ENCODE results near the gene POR. TPM values are rescaled to one million over a fixed set of nuclear protein-coding genes. Genes with fewer than 3 reads are reported as not detected.
A peak's percentile ranks its signal among the peaks of the same experiment; 100 is the strongest.

The POR gene
- total RNA-seq, 1 experiment from 2014 or later, result 168 TPM

GRCh38 chr7:75987805-75988567 is 73.0 kb downstream of the POR start:
- H3K27ac ChIP-seq (ENCODE audit: low read length), result peak overlapping the region; percentile 44; the same call in 1 of the 2 replicates
- ChIA-PET CTCF (no interaction called here), POLR2A (interaction anchor here (0.6 kb wide), 1 partner anchor 16 kb away, joined by 4 read pairs; no protein-coding TSS in a partner anchor)
- H3K36me3 ChIP-seq (ENCODE audit: control insufficient read depth, insufficient read depth, low read length), result no peaks in the 10 kb centered on the region
- H3K4me3 ChIP-seq (ENCODE audit: low read depth in 2 of 2, low read length in 2 of 2), result no peak overlapping the region
- ATAC-seq (no peak), DNase-seq (ENCODE audit: low read depth, low spot score) (no peak)
- in situ Hi-C loops (cut with HindIII; ENCODE audit: low pct_unique_long_range_greater_than_20kb, low sequenced_read_pairs) (no loop called here), intact Hi-C loops (cut with micrococcal nuclease; ENCODE audit: unreplicated experiment) (no loop called here)
- peaks cover 16% of the 10 kb centered on the region for H3K4me1 ChIP-seq (ENCODE audit: control insufficient read depth, insufficient read depth, low read length)
- H3K9me3 ChIP-seq (ENCODE audit: control insufficient read depth, insufficient read depth, low read depth, low read length), result no peaks in the 10 kb centered on the region
- no peak for TF ChIP-seq POLR2AphosphoS5 (IDR thresholded peaks at IDR 0.05; ENCODE audit: low read depth, low read length)
- no peak for TF ChIP-seq SIN3A (IDR thresholded peaks at IDR 0.05; ENCODE audit: borderline replicate concordance, insufficient read depth, low read depth, low read length)
- TF ChIP-seq REST (IDR thresholded peaks at IDR 0.05; ENCODE audit: insufficient read depth in 1 of 2, low read depth in 2 of 2, low read length in 1 of 2), result no peak
- TF ChIP-seq CTCF (IDR thresholded peaks at IDR 0.05), result no peak
- no peak for TF ChIP-seq TCF7L2 (IDR thresholded peaks at IDR 0.05; ENCODE audit: low read depth, low read length)
- H3K27me3 ChIP-seq (ENCODE audit: control insufficient read depth, insufficient read depth, low read length), result no peaks in the 10 kb centered on the region
- no TSS peak for BruUV-seq (replicated peaks)

GRCh38 chr7:75988568-75989499 is 73.9 kb downstream of the POR start:
- no peaks in the 10 kb centered on the region for H3K27me3 ChIP-seq (ENCODE audit: control insufficient read depth, insufficient read depth, low read length)
- no peak for TF ChIP-seq REST (IDR thresholded peaks at IDR 0.05; ENCODE audit: insufficient read depth in 1 of 2, low read depth in 2 of 2, low read length in 1 of 2)
- TF ChIP-seq SIN3A (IDR thresholded peaks at IDR 0.05; ENCODE audit: borderline replicate concordance, insufficient read depth, low read depth, low read length), result no peak
- no peak for TF ChIP-seq TCF7L2 (IDR thresholded peaks at IDR 0.05; ENCODE audit: low read depth, low read length)
- TF ChIP-seq POLR2AphosphoS5 (IDR thresholded peaks at IDR 0.05; ENCODE audit: low read depth, low read length), result no peak
- no peak for TF ChIP-seq CTCF (IDR thresholded peaks at IDR 0.05)
- H3K27ac ChIP-seq (ENCODE audit: low read length), result peak overlapping the region; percentile 73; the same call in 1 of the 2 replicates
- no peaks in the 10 kb centered on the region for H3K36me3 ChIP-seq (ENCODE audit: control insufficient read depth, insufficient read depth, low read length)
- peak; percentile 13; the same call in 1 of the 2 replicates for ATAC-seq
- intact Hi-C loops (cut with micrococcal nuclease; ENCODE audit: unreplicated experiment), result no loop called here
- in situ Hi-C loops (cut with HindIII; ENCODE audit: low pct_unique_long_range_greater_than_20kb, low sequenced_read_pairs), result no loop called here
- no peaks in the 10 kb centered on the region for H3K9me3 ChIP-seq (ENCODE audit: control insufficient read depth, insufficient read depth, low read depth, low read length)
- peaks cover 21% of the 10 kb centered on the region for H3K4me1 ChIP-seq (ENCODE audit: control insufficient read depth, insufficient read depth, low read length)
- BruUV-seq (replicated peaks), result no TSS peak
- no peak for DNase-seq (ENCODE audit: low read depth, low spot score)
- H3K4me3 ChIP-seq (ENCODE audit: low read depth in 2 of 2, low read length in 2 of 2), result no peak overlapping the region
- ChIA-PET CTCF (no interaction called here), POLR2A (interaction anchor here (0.6 kb wide), 2 partner anchors 16 to 111 kb away, joined by 4 to 7 read pairs; no protein-coding TSS in a partner anchor)

Measured in Panc1 (cell line).